NCI-H1436 (cell line): ENCODE data around the gene IFI27.

ENCODE experiments used
- DNase-seq: peaks from one replicate; lab custom pipeline; 2025; lab: John Stamatoyannopoulos, UW

Gene IFI27

DNA sequence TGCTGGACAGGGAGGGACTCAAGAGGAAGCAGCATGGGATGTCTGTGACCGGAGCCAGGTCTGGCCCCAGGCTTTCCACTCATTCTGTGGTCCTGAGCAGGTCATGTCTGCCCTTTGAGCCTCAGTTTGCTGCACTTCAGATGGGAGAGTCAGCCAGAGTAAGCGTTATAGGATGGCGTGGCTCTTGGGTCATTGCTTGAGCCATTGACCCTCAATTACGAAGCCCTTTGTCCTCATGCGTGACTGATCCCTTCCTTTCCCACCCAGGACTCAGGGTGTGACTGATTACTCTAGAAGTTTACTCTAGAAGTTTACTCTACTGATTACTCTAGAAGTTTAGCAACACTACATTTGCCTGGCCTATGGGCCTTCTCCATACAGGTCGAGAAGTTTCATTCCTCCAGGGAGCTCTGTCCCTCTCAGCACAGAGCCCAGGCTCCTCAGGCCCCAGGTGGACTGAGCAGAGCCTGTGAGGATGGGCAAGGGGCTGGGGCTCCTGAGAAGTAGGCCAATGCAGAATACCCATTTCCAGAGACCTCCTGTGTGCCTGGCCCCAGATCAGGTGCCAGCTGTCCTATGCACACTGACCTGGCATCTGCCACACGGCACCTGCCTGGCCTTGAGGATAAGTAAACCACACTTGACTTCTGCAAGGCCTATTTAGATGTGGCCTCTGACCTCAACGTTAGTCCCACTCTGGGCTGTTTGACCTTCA is 7.6 kb upstream of the IFI27 start:
- no peak for DNase-seq

DNA sequence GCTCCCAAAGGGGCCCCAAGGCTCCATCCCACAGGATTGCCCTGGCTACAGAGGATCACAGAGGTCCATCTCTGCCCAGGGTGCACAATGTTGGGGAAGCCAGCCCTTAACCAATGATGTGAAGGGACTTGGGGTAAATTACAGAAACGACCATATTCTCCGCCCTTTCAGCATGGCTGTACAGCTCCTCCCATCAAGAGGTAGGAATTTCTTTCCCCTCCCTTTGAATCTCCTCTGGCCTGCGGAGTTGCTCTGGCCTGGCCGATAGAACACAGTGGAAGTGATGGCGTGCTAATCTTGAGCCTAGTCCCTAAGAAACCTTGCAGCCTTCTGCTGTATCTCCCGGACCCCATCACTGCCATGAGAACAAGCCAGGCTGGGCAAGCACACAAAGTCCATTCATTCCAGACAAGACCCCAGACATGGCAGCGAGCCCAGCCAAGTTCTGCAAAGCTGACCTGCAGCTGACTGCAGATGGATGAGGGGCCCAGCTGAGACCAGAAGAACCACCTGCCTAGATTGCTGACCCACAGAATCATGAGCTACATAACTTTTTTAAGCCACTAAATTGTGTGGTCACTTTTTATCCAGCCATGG is 6.9 kb upstream of the IFI27 start:
- DNase-seq, result no peak

DNA sequence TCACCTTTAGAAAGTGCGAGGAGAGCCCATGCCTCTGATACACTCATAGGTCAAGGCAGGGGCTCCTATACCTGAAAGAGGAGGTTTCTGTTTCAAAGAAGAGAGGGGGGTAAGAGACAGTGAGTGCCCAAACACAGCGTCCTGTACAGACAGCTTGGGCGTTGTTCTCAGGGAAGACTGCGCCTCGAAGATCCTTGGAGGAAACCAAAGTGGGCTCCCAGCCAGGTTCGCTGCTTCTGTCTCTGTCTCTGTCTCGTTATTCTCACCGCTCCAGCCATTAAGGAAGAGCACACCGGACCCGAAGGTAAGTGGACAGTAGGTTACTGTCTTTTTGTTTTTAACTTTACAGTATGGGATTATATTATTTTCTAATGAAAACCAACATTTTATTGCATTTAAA is 5.8 kb upstream of the IFI27 start:
- DNase-seq, result no peak

DNA sequence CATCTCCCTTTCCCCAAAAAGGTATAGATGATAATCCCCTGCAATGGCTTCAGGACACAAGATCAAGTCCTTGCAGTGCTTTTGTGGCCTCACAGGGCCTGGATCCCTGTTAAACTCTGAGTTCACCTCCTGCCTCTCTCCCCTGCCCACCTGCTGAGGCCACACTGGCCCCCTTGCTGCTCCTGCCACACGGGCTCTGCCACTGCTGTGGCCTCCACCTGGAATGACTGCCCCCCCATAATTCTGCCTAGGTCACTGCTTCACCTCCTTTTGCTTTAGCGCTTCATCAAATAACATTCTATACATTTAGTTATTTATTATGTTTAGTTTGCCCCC is 653 bp upstream of the IFI27 start:
- DNase-seq, result no peak

DNA sequence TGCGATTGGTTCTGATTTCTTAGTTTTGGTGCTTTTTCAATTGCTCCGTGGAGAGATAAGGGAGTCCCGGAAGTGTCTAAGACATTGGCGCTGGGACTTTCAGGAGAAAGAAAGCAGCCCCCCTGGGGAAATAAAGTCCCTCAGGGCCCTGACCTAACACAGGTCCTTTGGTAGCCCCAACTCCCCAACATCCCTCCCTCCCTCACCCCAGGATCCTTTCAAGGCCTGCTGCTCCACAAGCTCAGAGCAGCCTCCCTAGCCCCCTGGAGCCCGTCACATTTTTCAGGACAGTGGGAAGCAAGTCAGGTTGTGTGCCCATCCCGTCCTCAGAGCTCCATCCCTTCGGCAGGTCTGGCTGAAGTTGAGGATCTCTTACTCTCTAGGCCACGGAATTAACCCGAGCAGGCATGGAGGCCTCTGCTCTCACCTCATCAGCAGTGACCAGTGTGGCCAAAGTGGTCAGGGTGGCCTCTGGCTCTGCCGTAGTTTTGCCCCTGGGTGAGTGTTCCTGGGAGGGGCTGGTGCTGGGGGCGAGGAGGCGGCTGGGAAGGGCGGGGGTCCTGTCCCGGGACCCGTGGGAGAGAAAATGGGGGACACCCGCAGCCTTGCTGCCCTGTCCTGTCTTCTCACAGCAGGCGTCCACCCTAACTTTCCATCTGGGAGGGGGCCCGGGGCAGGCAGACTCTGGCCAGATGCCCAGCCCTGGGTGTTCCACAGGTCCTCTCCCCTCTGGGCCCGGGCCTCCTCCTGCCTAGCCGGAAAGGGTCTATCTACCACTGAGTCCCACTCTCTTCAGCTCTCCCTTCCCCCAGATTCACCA is 950 bp downstream of the IFI27 start:
- no peak for DNase-seq

- no peak for DNase-seq
Measured at GRCh38 chr14:94112513-94113063, 2.1 kb downstream of the IFI27 start.

GRCh38 chr14:94113073-94113472 is 2.5 kb downstream of the IFI27 start:
- DNase-seq, result no peak

GRCh38 chr14:94113490-94113889 is 3.0 kb downstream of the IFI27 start:
- no peak for DNase-seq

DNA sequence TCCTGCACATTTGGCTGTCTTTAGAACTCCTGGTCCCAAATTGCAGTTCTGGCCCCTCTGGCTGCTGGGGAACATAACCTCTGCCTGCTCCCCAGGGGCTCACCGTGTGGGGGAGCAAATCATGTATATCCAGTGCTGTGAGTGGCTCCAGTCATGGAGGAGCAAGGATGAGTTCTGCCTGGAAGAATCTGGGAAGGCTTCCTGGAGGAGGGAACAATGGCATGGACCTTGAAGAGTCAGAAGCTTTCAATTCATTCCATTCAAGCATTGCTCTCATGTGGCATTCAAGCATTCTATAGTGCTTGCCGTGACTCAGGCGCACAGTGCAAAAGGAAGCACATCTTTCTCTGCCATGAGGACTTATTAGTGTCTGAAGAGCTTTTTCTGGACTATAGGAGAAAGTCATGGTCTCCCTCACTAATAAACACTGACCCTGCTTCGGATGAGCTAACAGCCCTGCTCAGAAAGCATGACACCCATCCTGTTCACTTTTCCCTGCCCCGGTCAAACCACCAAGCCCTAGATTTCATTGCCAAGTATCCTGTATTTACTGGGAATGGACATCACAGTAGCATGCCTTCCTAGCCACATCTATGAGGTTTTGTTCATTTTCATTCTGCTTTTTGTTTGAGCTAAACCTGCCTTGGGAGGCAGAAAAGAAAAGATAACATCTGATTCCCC is 3.5 kb downstream of the IFI27 start:
- no peak for DNase-seq

GRCh38 chr14:94114589-94115057 is 4.1 kb downstream of the IFI27 start:
- DNase-seq, result no peak

GRCh38 chr14:94115058-94115591 is 4.6 kb downstream of the IFI27 start:
- no peak for DNase-seq

GRCh38 chr14:94115631-94116030 is 5.1 kb downstream of the IFI27 start:
- no peak for DNase-seq

DNA sequence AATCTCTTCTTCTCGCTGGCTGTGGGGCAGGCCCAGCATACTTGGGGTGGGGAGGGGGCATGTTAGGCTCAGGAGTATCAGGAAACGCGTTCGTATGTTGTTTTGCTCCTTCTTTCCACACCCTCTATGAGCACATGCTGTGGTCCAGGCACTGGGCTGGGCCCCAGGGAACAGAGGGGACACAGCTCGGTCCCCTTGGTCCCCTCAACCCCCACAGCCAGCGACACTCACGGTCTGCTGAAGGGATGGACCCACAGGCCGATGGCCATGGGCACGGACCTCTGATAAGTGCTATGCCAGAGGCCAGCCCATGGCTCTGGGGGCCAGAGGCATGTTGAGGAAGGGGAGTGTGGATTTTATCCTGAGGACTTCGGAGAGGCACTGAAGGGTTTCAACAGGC is 6.2 kb downstream of the IFI27 start:
- DNase-seq, result no peak

- DNase-seq, result no peak
Measured at GRCh38 chr14:94117856-94118255, 7.3 kb downstream of the IFI27 start.

GRCh38 chr14:94119071-94119470 is 8.5 kb downstream of the IFI27 start:
- no peak for DNase-seq

DNA sequence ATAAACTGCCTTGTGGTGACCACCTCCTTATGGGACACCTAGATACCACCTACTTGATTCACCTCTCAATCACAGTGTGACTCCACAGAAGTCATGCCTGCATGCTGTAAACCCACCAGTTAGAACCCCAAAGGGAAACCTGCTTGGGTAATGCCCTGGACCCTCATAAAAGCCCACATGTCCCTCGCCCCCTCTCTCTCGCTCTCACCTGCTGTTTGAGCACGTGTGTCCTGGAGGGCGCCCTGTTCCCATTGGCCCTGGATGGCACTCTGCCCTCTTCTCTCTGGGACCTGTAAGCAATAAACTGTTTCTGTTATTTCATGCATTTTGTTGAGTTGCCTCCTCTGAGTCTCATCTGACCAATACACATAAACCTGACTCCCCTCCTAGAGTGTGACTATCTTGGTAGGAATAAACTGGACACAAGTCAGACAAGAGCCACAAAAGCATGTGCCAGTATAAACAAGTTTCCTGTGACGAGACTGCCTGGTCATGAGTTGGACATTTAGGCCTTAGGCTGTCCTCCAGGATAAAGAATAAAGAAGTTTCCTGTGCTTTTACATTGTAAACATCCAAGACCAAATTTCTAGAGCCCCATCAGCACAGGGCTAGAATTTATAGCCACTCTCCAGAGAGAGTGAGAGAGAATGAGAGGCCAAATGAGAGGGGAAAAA is 10.3 kb downstream of the IFI27 start:
- no peak for DNase-seq

DNA sequence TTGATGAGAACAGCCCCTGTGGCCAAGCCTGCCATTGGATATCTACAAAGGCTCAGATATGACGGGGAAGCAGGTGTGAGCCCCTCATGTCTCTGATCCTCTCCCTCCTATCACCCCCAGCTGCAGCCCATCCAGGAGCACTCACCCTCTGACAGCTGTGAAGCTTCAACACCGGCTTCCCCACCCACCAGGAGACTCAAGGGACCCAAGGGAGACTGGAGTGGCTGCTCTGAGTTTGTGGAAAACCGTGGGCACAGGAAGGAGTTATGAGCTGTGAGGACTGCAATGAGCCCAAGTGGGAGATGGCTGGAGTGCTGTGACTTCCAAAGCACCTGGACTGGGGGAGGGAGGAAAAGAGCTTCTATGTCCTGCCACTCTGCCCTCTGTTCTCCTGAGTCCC is 10.9 kb downstream of the IFI27 start:
- no peak for DNase-seq

DNA sequence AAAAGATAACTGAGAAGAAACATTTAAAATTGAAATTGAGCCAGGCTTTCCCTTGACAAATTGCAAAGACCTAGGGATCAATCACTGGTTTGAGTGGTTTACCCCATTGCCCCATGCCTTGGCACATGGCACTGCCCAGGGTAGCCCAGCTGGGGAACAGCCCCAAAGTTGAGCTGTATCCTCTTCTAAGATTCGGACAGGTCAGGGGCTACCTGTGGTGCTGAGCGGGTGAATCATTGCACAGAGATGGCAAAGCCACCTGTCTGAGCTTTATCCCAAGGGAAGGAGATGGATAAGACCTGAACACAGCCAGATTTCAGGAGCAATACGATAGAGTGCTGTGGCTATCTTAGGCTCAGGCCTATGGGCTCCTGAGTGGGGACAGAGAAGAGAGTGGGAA is 11.9 kb downstream of the IFI27 start:
- no peak for DNase-seq

DNA sequence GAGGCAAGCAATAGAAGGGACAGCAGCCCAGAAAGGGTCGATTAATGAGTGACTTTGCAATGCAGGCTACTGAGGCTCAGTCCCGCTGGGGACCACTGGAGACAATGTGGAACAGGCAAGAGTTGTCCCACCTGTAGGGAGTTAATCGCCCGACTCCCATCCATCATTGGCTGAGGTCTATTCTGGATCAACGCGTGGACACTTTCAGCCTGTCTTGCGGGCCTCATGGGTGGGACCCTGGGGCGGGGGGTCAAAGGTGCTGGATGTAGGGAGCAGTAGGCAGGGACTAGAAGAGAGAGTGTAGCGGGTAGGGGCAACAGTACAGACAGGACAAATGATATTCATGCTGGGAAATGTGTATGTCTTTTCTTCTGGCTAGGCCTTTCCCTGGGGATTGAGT is 12.8 kb downstream of the IFI27 start:
- no peak for DNase-seq

DNA sequence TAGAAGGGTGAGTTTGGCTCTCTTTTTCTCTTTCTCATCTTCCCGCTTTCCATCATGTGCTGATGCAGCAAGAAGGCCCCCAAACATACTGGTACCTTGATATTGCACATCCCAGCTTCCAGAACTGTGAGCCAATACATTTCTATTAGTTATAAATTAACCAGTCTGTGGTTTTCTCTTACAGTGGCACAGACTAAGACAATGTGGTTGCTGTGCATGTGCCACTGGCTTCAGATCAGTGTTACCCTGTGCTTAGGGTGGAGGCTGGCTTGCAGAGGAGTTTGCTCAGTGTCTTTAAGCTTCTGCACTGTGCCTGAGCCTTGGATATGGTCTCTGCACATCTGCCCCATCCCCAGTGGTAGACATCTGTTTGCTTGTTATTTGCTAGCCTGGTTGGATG is 13.3 kb downstream of the IFI27 start:
- no peak for DNase-seq

DNA sequence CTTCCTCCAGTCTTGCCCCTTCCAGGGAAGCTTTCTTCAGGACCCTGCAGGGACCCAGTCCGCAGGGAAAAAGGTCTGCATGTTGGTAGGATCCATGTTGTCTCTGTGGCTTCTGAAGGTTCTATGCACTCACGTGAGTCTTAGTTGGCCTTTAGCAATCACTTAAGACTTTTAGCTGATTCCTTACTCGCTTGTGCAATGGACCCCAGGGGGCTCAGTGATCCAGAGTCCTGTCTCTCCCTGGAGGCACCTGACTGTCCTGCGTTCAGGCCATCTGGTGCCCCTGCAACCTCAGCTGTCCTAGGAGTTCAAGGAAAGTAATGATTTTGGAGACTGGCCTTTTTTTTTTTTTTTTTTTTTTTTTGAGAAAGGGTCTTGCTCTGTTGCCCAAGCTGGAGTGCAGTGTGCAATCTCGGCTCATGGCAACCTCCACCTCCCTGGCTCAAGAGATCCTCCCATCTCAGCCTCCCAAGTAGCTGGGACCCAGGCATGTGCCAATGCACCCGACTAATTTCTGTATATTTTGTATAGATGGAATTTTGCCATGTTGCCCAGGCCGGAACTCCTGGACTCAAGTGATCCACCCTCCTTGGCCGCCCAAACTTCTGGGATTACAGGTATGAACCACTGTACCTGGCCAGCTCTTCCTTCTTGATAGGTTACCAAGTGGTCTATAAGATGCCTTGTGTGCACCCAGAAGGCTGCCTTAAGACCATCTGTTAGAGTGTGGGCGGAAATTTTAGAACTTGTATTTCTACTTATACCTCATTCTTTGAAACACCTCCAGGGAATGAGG is 14.2 kb downstream of the IFI27 start:
- no peak for DNase-seq
